T-cell (primary cell): Measurements from ENCODE around the gene CLPTM1L. TPM values are rescaled to one million over a fixed set of nuclear protein-coding genes. Genes with fewer than 3 reads are reported as not detected.
"Not testable (repeated sequence)": the region's sequence is repeated elsewhere in the genome, so short reads cannot be mapped to it uniquely, and the experiment has no call there.

ENCODE experiments used
- ATAC-seq, 4 experiments: fragments of 200-7000 bp in 3 of 4; fragments of 150-1000 bp in 1 of 4; cut with Tn5 transposase; replicated peaks in 1 of 4; 1 replicate in 3 of 4; 2 replicates in 1 of 4; pipeline ENCODE4 v1.10.0; 2021; ENCODE audit warnings: moderate library complexity in 3 of 4, mild to moderate bottlenecking in 2 of 4, moderate number of reproducible peaks in 1 of 4
- CTCF ChIA-PET, 2 donors: fragments of 300-600 bp; sonication (Branson Sonifier 250); formaldehyde crosslinking; loops; one replicate each; lab custom pipeline; 2022; ENCODE audit warnings: antibody characterized with exemption in 2 of 2; lab: Charles Lee
- POLR2A ChIA-PET, 2 donors: fragments of 300-600 bp; sonication (Branson Sonifier 250); formaldehyde crosslinking; loops; one replicate each; lab custom pipeline; 2022; ENCODE audit warnings: antibody characterized with exemption in 2 of 2; lab: Charles Lee
- DNase-seq, 35 experiments: peaks; one replicate each; pipeline versions ENCODE4 v3.0.0 to v3.0.0-alpha.2; 2013 to 2023
- H3K27ac ChIP-seq: one replicate; pipeline ENCODE4 v1.5.1; 2013; ENCODE audit warnings: low read length
- H3K27me3 ChIP-seq, 2 experiments: replicated peaks in 1 of 2; 1 replicate in 1 of 2; 2 replicates in 1 of 2; pipeline versions ENCODE4 v1.6.1 to v1.7.0; 2013; ENCODE audit warnings: low read length in 1 of 2, mixed read lengths in 1 of 2; ENCODE audit not compliant: control insufficient read depth in 2 of 2, insufficient read depth in 2 of 2; ENCODE audit errors: extremely low read depth in 1 of 2
- H3K36me3 ChIP-seq, 2 donors: 1 replicate in 1 of 2; 2 replicates in 1 of 2; pipeline versions ENCODE4 v1.6.1 to v1.7.0; 2013; ENCODE audit warnings: low read length in 1 of 2; ENCODE audit not compliant: control insufficient read depth in 2 of 2, insufficient read depth in 1 of 2; ENCODE audit errors: extremely low read depth in 1 of 2
- H3K4me1 ChIP-seq, 2 experiments: 1 replicate in 1 of 2; 2 replicates in 1 of 2; pipeline versions ENCODE4 v1.6.1 to v1.7.0; 2013; ENCODE audit warnings: low read length in 2 of 2, mixed read lengths in 1 of 2; ENCODE audit not compliant: insufficient read depth in 2 of 2, control insufficient read depth in 1 of 2; ENCODE audit errors: extremely low read depth in 1 of 2
- H3K4me3 ChIP-seq, 2 donors: 1 replicate in 1 of 2; 2 replicates in 1 of 2; pipeline versions ENCODE4 v1.5.1 to v1.7.0; 2013; ENCODE audit warnings: mild to moderate bottlenecking in 2 of 2, low read length in 1 of 2, moderate library complexity in 1 of 2; ENCODE audit not compliant: control insufficient read depth in 1 of 2; ENCODE audit errors: extremely low read depth in 1 of 2
- H3K9me3 ChIP-seq: 2 replicates; pipeline ENCODE4 v1.7.0; 2013
- H3K27ac Mint-ChIP-seq, 2 donors: one replicate each; pipeline ENCODE4 v1.8.0; 2020 to 2021; ENCODE audit warnings: mild to moderate bottlenecking in 2 of 2, mixed read lengths in 2 of 2
- H3K27me3 Mint-ChIP-seq, 2 donors: one replicate each; pipeline ENCODE4 v1.8.0; 2021 to 2022; ENCODE audit warnings: mixed read lengths in 2 of 2
- H3K36me3 Mint-ChIP-seq: one replicate; pipeline ENCODE4 v1.8.0; 2021; ENCODE audit warnings: mixed read lengths
- H3K4me1 Mint-ChIP-seq, 3 donors: one replicate each; pipeline ENCODE4 v1.8.0; 2020 to 2022; ENCODE audit warnings: mixed read lengths in 3 of 3, mild to moderate bottlenecking in 1 of 3
- H3K4me3 Mint-ChIP-seq, 3 donors: one replicate each; pipeline ENCODE4 v1.8.0; 2020 to 2022; ENCODE audit warnings: mild to moderate bottlenecking in 3 of 3, mixed read lengths in 3 of 3, moderate library complexity in 3 of 3
- H3K9me3 Mint-ChIP-seq, 3 donors: one replicate each; pipeline ENCODE4 v1.8.0; 2020 to 2022; ENCODE audit warnings: mixed read lengths in 3 of 3
- WGBS: methylation state at CpG from one replicate; pipeline ENCODE4 v1.1.5; 2013; ENCODE audit warnings: missing lambda C conversion rate; ENCODE audit not compliant: insufficient coverage; 5-methylcytosine and 5-hydroxymethylcytosine counted together
- total RNA-seq, 35 experiments: library from RNA in 6 of 35; stranded (reverse) in 6 of 35; fragments of 120-200 nt in 1 of 35; gene quantifications; one replicate each; pipeline versions ENCODE4 v1.2.1 to v1.2.4 and lab custom pipeline; 2013 to 2026

CLPTM1L gene
- total RNA-seq, 5 donors from 2014 or later (not counting 1 experiment from before 2014, with no cell fraction given) = 70.9 to 91.0 (median 82.1) TPM

GRCh38 chr5:1294206-1294834 is 50.6 kb downstream of the CLPTM1L start:
- no peaks in the 10 kb centered on the region for H3K36me3 Mint-ChIP-seq
- WGBS = 37% methylated on average over 69 of the region's 69 CpGs
- CTCF ChIA-PET = no interaction called here
- Histone ChIP-seq H3K4me1 (peaks cover 0 to 25% of the 10 kb centered on the region in 2 experiments), H3K27ac (no peak overlapping the region), H3K27me3 (peaks cover 0 to 28% of the 10 kb centered on the region in 2 experiments), H3K36me3 (no peaks in the 10 kb centered on the region), H3K9me3 (no peaks in the 10 kb centered on the region), H3K4me3 (peak overlapping the region in 1 of 2 donors; percentile 54)
- H3K4me3 Mint-ChIP-seq = peak overlapping the region in 1 of 3 donors; percentile 56
- DNase-seq (peak in 2 of 35 experiments; percentile 15 to 21), ATAC-seq (peak; percentile 13 to 24 (median 18))
- no peaks in the 10 kb centered on the region for H3K27me3 Mint-ChIP-seq
- peaks cover 6 to 11% (median 6%) of the 10 kb centered on the region in 3 donors for H3K4me1 Mint-ChIP-seq
- no peaks in the 10 kb centered on the region for H3K9me3 Mint-ChIP-seq
- H3K27ac Mint-ChIP-seq = no peak overlapping the region
- POLR2A ChIA-PET = interaction anchor here in 1 of 2 donors (0.5 kb wide), 1 partner anchor 25 kb away, joined by 4 read pairs; no protein-coding TSS in a partner anchor

GRCh38 chr5:1293416-1294205 is 51.3 kb downstream of the CLPTM1L start:
- no peaks in the 10 kb centered on the region for H3K9me3 Mint-ChIP-seq
- WGBS = 96% methylated on average over 58 of the region's 60 CpGs
- Histone ChIP-seq H3K36me3 (no peaks in the 10 kb centered on the region), H3K9me3 (no peaks in the 10 kb centered on the region), H3K4me3 (no peak overlapping the region), H3K27me3 (peaks cover 0 to 32% of the 10 kb centered on the region in 2 experiments), H3K27ac (no peak overlapping the region), H3K4me1 (peaks cover 0 to 25% of the 10 kb centered on the region in 2 experiments)
- H3K4me3 Mint-ChIP-seq = peak overlapping the region in 2 of 3 donors; percentile 49 to 51
- DNase-seq (peak in 2 of 35 experiments; percentile 8 to 22), ATAC-seq (no peak)
- H3K36me3 Mint-ChIP-seq = no peaks in the 10 kb centered on the region
- H3K27ac Mint-ChIP-seq = no peak overlapping the region
- ChIA-PET CTCF (no interaction called here), POLR2A (interaction anchor here in 1 of 2 donors (0.5 kb wide), 1 partner anchor 25 kb away, joined by 4 read pairs; no protein-coding TSS in a partner anchor)
- H3K27me3 Mint-ChIP-seq = no peaks in the 10 kb centered on the region
- peaks cover 6 to 11% (median 6%) of the 10 kb centered on the region in 3 donors for H3K4me1 Mint-ChIP-seq

GRCh38 chr5:1292846-1293415 is 52.0 kb downstream of the CLPTM1L start:
- Histone ChIP-seq H3K36me3 (no peaks in the 10 kb centered on the region), H3K27me3 (peaks cover 0 to 33% of the 10 kb centered on the region in 2 experiments), H3K4me1 (peaks cover 0 to 25% of the 10 kb centered on the region in 2 experiments), H3K27ac (no peak overlapping the region), H3K4me3 (no peak overlapping the region), H3K9me3 (no peaks in the 10 kb centered on the region)
- ATAC-seq = no peak
- no peaks in the 10 kb centered on the region for H3K27me3 Mint-ChIP-seq
- peak in 2 of 35 experiments; percentile 10 to 22 for DNase-seq
- ChIA-PET CTCF (no interaction called here), POLR2A (no interaction called here)
- H3K4me1 Mint-ChIP-seq = peaks cover 6 to 11% (median 6%) of the 10 kb centered on the region in 3 donors
- H3K4me3 Mint-ChIP-seq = no peak overlapping the region
- no peak overlapping the region for H3K27ac Mint-ChIP-seq
- 94% methylated on average over 30 of the region's 30 CpGs for WGBS
- peaks cover 0 to 4% (median 3%) of the 10 kb centered on the region in 3 donors for H3K9me3 Mint-ChIP-seq
- H3K36me3 Mint-ChIP-seq = no peaks in the 10 kb centered on the region

GRCh38 chr5:1292139-1292538 is 52.8 kb downstream of the CLPTM1L start:
- Histone ChIP-seq H3K4me3 (no peak overlapping the region), H3K27ac (no peak overlapping the region)

GRCh38 chr5:1291611-1292080 is 53.3 kb downstream of the CLPTM1L start:
- Mint-ChIP-seq H3K4me1 (peaks cover 6 to 11% (median 6%) of the 10 kb centered on the region in 3 donors), H3K36me3 (no peaks in the 10 kb centered on the region), H3K27me3 (no peaks in the 10 kb centered on the region), H3K27ac (no peak overlapping the region), H3K4me3 (no peak overlapping the region), H3K9me3 (peaks cover 0 to 5% (median 4%) of the 10 kb centered on the region in 3 donors)
- CTCF ChIA-PET = no interaction called here
- Histone ChIP-seq H3K9me3 (no peaks in the 10 kb centered on the region), H3K36me3 (no peaks in the 10 kb centered on the region), H3K27ac (no peak overlapping the region), H3K4me1 (peaks cover 0 to 25% of the 10 kb centered on the region in 2 experiments), H3K27me3 (peaks cover 0 to 33% of the 10 kb centered on the region in 2 experiments), H3K4me3 (no peak overlapping the region)
- WGBS = 94% methylated on average over 19 of the region's 24 CpGs
- POLR2A ChIA-PET = no interaction called here
- DNase-seq (peak in 1 of 35 experiments; percentile 11), ATAC-seq (no peak)

More at GRCh38 chr5:1292139-1292538, 52.8 kb downstream of the CLPTM1L start:
- ATAC-seq = no peak
- H3K27ac Mint-ChIP-seq = no peak overlapping the region
- no peaks in the 10 kb centered on the region for H3K36me3 Mint-ChIP-seq
- DNase-seq = no peak
- WGBS = 82% methylated on average over 2 of the region's 6 CpGs
- no peaks in the 10 kb centered on the region for H3K27me3 Mint-ChIP-seq
- Histone ChIP-seq H3K27me3 (peaks cover 0 to 33% of the 10 kb centered on the region in 2 experiments), H3K36me3 (no peaks in the 10 kb centered on the region), H3K9me3 (no peaks in the 10 kb centered on the region), H3K4me1 (peaks cover 0 to 25% of the 10 kb centered on the region in 2 experiments)
- peaks cover 6 to 11% (median 6%) of the 10 kb centered on the region in 3 donors for H3K4me1 Mint-ChIP-seq
- ChIA-PET CTCF (no interaction called here), POLR2A (no interaction called here)
- H3K4me3 Mint-ChIP-seq = no peak overlapping the region
- H3K9me3 Mint-ChIP-seq = peaks cover 0 to 5% (median 4%) of the 10 kb centered on the region in 3 donors

GRCh38 chr5:1290956-1291355 is 53.9 kb downstream of the CLPTM1L start:
- H3K36me3 ChIP-seq, H3K27ac Mint-ChIP-seq, H3K36me3 Mint-ChIP-seq, H3K9me3 Mint-ChIP-seq, H3K4me3 Mint-ChIP-seq, CTCF ChIA-PET, H3K9me3 ChIP-seq, POLR2A ChIA-PET, H3K4me1 Mint-ChIP-seq, DNase-seq, ATAC-seq, H3K4me3 ChIP-seq, H3K27ac ChIP-seq, H3K27me3 Mint-ChIP-seq: not testable (repeated sequence)
- peaks cover 0 to 24% of the 10 kb centered on the region in 2 experiments for H3K4me1 ChIP-seq
- peaks cover 0 to 33% of the 10 kb centered on the region in 2 experiments for H3K27me3 ChIP-seq
- 79% methylated on average over 4 of the region's 24 CpGs for WGBS
